Measurements from ENCODE around the gene DDX39A.
"Not testable (repeated sequence)": the region's sequence is repeated elsewhere in the genome, so short reads cannot be mapped to it uniquely, and the experiment has no call there.

The DDX39A gene

GRCh38 chr19:14408491-14409145, 10.5 kb downstream of the DDX39A start:
- no peak for DNase-seq (ENCODE audit: low read depth)

- no peak for DNase-seq (ENCODE audit: low read depth)
Measured at GRCh38 chr19:14407605-14408484, 11.3 kb downstream of the DDX39A start.

- DNase-seq (ENCODE audit: low read depth) = no peak
Measured at GRCh38 chr19:14406645-14407401, 12.3 kb downstream of the DDX39A start.

- no peak for DNase-seq (ENCODE audit: low read depth)
Measured at GRCh38 chr19:14405758-14406644, 13.1 kb downstream of the DDX39A start.

- DNase-seq (ENCODE audit: low read depth) = no peak
Measured at GRCh38 chr19:14405380-14405757, 13.8 kb downstream of the DDX39A start.

- no peak for DNase-seq (ENCODE audit: low read depth)
Measured at GRCh38 chr19:14404312-14404711, 14.8 kb downstream of the DDX39A start.

GRCh38 chr19:14403145-14403930, 15.8 kb downstream of the DDX39A start:
- not testable (repeated sequence) for DNase-seq (ENCODE audit: low read depth)

GRCh38 chr19:14402332-14403144, 16.6 kb downstream of the DDX39A start:
- peak; percentile 69 for DNase-seq (ENCODE audit: low read depth)

GRCh38 chr19:14401468-14402195, 17.5 kb downstream of the DDX39A start:
- DNase-seq (ENCODE audit: low read depth) = no peak

GRCh38 chr19:14400951-14401431, 18.1 kb downstream of the DDX39A start:
- DNase-seq (ENCODE audit: low read depth) = no peak

- DNase-seq (ENCODE audit: low read depth) = not testable (repeated sequence)
Measured at GRCh38 chr19:14397168-14397567, 22.0 kb downstream of the DDX39A start.

- DNase-seq (ENCODE audit: low read depth) = not testable (repeated sequence)
Measured at GRCh38 chr19:14396730-14397129, 22.4 kb downstream of the DDX39A start.

GRCh38 chr19:14395710-14396336, 23.3 kb downstream of the DDX39A start:
- no peak for DNase-seq (ENCODE audit: low read depth)

GRCh38 chr19:14395262-14395661, 23.9 kb downstream of the DDX39A start:
- DNase-seq (ENCODE audit: low read depth) = no peak

- no peak for DNase-seq (ENCODE audit: low read depth)
Measured at GRCh38 chr19:14394167-14394566, 25.0 kb downstream of the DDX39A start.

- no peak for DNase-seq (ENCODE audit: low read depth)
Measured at GRCh38 chr19:14393329-14393728, 25.8 kb downstream of the DDX39A start.

GRCh38 chr19:14391156-14391821, 27.9 kb downstream of the DDX39A start:
- no peak for DNase-seq (ENCODE audit: low read depth)

- DNase-seq (ENCODE audit: low read depth) = no peak
Measured at GRCh38 chr19:14390548-14390947, 28.6 kb downstream of the DDX39A start.
